Tibial nerve (tissue), 4 donors: ENCODE results near the gene LSM14B. TPM values are rescaled to one million over a fixed set of nuclear protein-coding genes. Genes with fewer than 3 reads are reported as not detected.

Source experiments
- DNase-seq, 2 donors: peaks; one replicate each; pipeline ENCODE4 v3.0.0-alpha.2; 2019; ENCODE audit warnings: low spot score in 2 of 2
- H3K27ac ChIP-seq, 4 donors: fragments of 200-600 bp; sonication (generic) in 3 of 4; one replicate each; pipeline ENCODE4 v1.5.1; 2017 to 2019; ENCODE audit warnings: mild to moderate bottlenecking in 1 of 4
- H3K27me3 ChIP-seq, 2 donors: fragments of 200-600 bp; sonication (generic) in 1 of 2; one replicate each; pipeline versions ENCODE4 v1.5.1 to v1.6.0; 2017 to 2019
- H3K36me3 ChIP-seq, 3 donors: fragments of 200-600 bp; sonication (generic); one replicate each; pipeline ENCODE4 v1.5.1; 2018 to 2019
- H3K4me1 ChIP-seq, 4 donors: fragments of 200-600 bp; sonication (generic) in 3 of 4; one replicate each; pipeline ENCODE4 v1.5.1; 2017 to 2019
- H3K4me3 ChIP-seq, 4 donors: fragments of 200-600 bp; sonication (generic) in 3 of 4; one replicate each; pipeline ENCODE4 v1.5.1; 2017 to 2019; ENCODE audit warnings: mild to moderate bottlenecking in 1 of 4, moderate library complexity in 1 of 4
- H3K9me3 ChIP-seq, 4 donors: fragments of 200-600 bp; sonication (generic) in 3 of 4; one replicate each; pipeline ENCODE4 v1.5.1; 2017 to 2019
- CTCF ChIP-seq, 5 experiments: fragments of 200-600 bp in 3 of 5; fragments of 450-650 bp in 2 of 5; sonication (generic) in 3 of 5; IDR thresholded peaks; one replicate each; pipeline ENCODE4 v1.5.1; 2016 to 2019; ENCODE audit warnings: antibody characterized with exemption in 5 of 5, mild to moderate bottlenecking in 3 of 5, moderate library complexity in 2 of 5
- EP300 ChIP-seq, 2 donors: sonication (generic); formaldehyde crosslinking; IDR thresholded peaks; one replicate each; pipeline ENCODE4 v1.6.1; 2017; ENCODE audit warnings: antibody characterized with exemption in 2 of 2, mild to moderate bottlenecking in 1 of 2
- POLR2A ChIP-seq, 2 donors: fragments of 450-650 bp; IDR thresholded peaks; one replicate each; pipeline ENCODE4 v1.6.1; 2017; ENCODE audit warnings: antibody characterized with exemption in 2 of 2, mild to moderate bottlenecking in 2 of 2, moderate library complexity in 2 of 2
- WGBS, 2 donors: methylation state at CpG; one replicate each; pipeline ENCODE4 v1.1.5; 2018; 5-methylcytosine and 5-hydroxymethylcytosine counted together
- total RNA-seq, 4 donors: library from RNA; depleted of rRNA; stranded (reverse); fragments of >200 nt; gene quantifications; one replicate each; pipeline ENCODE4 v1.1.0, GENCODE V29; 2016

Gene LSM14B
- total RNA-seq, 4 donors from 2014 or later, result 23.8 to 32.6 (median 28.5) TPM

DNA sequence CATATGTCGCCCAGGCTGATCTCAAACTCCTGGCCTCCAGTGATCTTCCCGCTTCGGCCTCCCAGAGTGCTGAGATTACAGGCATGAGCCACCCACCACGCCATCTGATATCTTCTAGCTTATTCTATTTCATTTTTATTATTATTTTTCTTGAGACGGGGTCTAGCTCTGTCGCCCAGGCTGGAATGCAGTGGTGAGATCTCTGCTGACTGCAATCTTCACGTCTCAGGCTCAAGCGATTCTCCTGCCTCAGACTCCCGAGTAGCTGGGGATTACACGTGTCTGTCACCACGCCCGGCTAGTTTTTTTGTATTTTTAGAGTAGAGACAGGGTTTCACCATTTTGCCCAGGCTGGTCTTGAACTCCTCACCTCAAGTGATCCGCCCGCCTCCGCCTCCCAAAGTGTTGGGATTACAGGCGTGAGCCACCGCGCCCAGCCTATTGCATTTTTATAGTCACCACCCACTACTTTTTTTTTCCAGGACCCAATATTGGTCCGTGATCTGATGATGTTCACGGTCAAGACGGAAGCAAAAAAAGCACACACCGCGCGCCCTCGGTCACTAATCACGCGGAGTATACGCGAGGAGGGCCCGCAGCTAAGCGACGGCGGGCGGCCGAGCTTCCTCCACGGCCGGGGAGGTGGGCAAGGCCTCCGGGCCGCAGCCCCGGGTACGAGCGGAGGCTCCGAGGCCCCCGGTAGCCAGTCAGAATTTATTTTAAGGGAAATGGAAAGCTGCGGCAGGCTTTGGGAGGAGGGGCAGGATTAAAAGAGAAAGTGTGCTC, 1.1 kb upstream of the LSM14B start:
- Histone ChIP-seq H3K9me3 (no peaks in the 10 kb centered on the region), H3K4me1 (peaks cover 0 to 16% (median 14%) of the 10 kb centered on the region in 4 donors), H3K27ac (peak overlapping the region; percentile 82 to 99 (median 95)), H3K4me3 (peak overlapping the region; percentile 65 to 97 (median 80)), H3K27me3 (peaks cover 0 to 33% of the 10 kb centered on the region in 2 donors), H3K36me3 (peaks cover 0 to 16% (median 7%) of the 10 kb centered on the region in 3 donors)
- peak in 1 of 2 donors; percentile 38 for TF ChIP-seq POLR2A (IDR thresholded peaks at IDR 0.05)
- no peak for TF ChIP-seq CTCF (IDR thresholded peaks at IDR 0.05)
- TF ChIP-seq EP300 (IDR thresholded peaks at IDR 0.05), result peak in 1 of 2 donors; percentile 50
- 17 to 19% methylated on average over 45 of the region's 45 CpGs for WGBS, 2 donors
- peak in 1 of 2 donors; percentile 61 for DNase-seq

- WGBS, 2 donors, result 1% methylated on average over 17 to 35 of the region's 77 CpGs
- Histone ChIP-seq H3K27me3 (peaks cover 0 to 16% of the 10 kb centered on the region in 2 donors), H3K27ac (peak overlapping the region; percentile 64 to 99 (median 90)), H3K4me3 (peak overlapping the region; percentile 51 to 97 (median 74)), H3K9me3 (no peaks in the 10 kb centered on the region), H3K4me1 (peaks cover 0 to 16% (median 14%) of the 10 kb centered on the region in 4 donors), H3K36me3 (peaks cover 0 to 33% (median 7%) of the 10 kb centered on the region in 3 donors)
- DNase-seq, result no peak
- TF ChIP-seq CTCF (IDR thresholded peaks at IDR 0.05) (no peak), EP300 (IDR thresholded peaks at IDR 0.05) (no peak), POLR2A (IDR thresholded peaks at IDR 0.05) (no peak)
Observed at GRCh38 chr20:62122654-62123449, 577 bp downstream of the LSM14B start.

- no peaks in the 10 kb centered on the region for H3K9me3 ChIP-seq
- H3K4me3 ChIP-seq, result peak overlapping the region; percentile 51 to 97 (median 74)
- no peak for DNase-seq
- H3K4me1 ChIP-seq, result peaks cover 0 to 16% (median 14%) of the 10 kb centered on the region in 4 donors
- H3K27me3 ChIP-seq, result peaks cover 0 to 9% of the 10 kb centered on the region in 2 donors
- 17 to 21% methylated on average over 18 to 19 of the region's 19 CpGs for WGBS, 2 donors
- peak overlapping the region; percentile 64 to 99 (median 90) for H3K27ac ChIP-seq
- peaks cover 0 to 40% (median 7%) of the 10 kb centered on the region in 3 donors for H3K36me3 ChIP-seq
- TF ChIP-seq EP300 (IDR thresholded peaks at IDR 0.05) (no peak), CTCF (IDR thresholded peaks at IDR 0.05) (no peak), POLR2A (IDR thresholded peaks at IDR 0.05) (no peak)
Observed at GRCh38 chr20:62123450-62124118, 1.3 kb downstream of the LSM14B start.

GRCh38 chr20:62126141-62126540, 3.9 kb downstream of the LSM14B start:
- Histone ChIP-seq H3K4me1 (peaks cover 0 to 16% (median 12%) of the 10 kb centered on the region in 4 donors), H3K27ac (no peak overlapping the region), H3K4me3 (no peak overlapping the region), H3K36me3 (peaks cover 4 to 66% (median 12%) of the 10 kb centered on the region in 3 donors), H3K9me3 (no peaks in the 10 kb centered on the region), H3K27me3 (no peaks in the 10 kb centered on the region)
- 89 to 94% methylated on average over 20 of the region's 20 CpGs for WGBS, 2 donors
- TF ChIP-seq EP300 (IDR thresholded peaks at IDR 0.05), result no peak
- TF ChIP-seq CTCF (IDR thresholded peaks at IDR 0.05), result no peak
- no peak for TF ChIP-seq POLR2A (IDR thresholded peaks at IDR 0.05)
- no peak for DNase-seq
